ENCODE data around the gene LCT.
"Not testable (repeated sequence)": the region's sequence is repeated elsewhere in the genome, so short reads cannot be mapped to it uniquely, and the experiment has no call there.

The LCT gene
- 0 to 0.07 reads per million in 2 donors for total RNA-seq

DNA sequence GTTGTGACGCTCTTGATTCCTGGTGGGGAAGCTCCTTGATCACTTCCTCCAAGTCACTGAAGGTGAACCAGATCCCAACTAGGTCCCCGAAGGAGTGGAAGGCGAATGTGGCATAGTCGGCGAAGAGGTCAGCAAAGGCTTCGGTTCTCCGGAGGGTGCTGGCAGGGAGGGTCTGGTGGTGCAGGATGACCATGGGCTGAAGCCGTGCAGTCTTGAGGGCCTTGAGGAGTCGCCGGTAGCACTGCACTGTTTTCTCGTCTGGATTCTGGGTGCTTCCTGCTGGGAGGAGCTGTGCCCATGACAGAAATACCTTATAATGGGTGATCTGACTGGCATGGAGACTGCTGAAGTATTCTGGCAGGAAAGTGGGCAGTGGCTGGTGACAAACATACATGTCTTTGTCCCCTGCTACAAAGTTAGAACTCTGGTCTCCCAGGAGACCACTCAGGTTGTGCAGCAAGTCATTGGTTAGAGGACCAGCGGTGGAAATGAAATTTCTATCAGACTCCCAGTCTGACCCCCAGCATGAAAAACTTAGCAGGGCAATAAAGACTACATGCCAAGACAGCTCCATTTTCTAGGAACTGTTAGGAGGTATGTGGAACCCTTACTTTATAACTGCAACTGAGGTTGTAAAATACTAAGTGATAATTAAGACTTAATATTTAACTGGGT is at the start of gene LCT:
TSS of gene LCT (minus strand) at position 589 of the 675 bp plus-strand sequence. CDS start at position 574, 15 bp downstream.
- no peak for DNase-seq

DNA sequence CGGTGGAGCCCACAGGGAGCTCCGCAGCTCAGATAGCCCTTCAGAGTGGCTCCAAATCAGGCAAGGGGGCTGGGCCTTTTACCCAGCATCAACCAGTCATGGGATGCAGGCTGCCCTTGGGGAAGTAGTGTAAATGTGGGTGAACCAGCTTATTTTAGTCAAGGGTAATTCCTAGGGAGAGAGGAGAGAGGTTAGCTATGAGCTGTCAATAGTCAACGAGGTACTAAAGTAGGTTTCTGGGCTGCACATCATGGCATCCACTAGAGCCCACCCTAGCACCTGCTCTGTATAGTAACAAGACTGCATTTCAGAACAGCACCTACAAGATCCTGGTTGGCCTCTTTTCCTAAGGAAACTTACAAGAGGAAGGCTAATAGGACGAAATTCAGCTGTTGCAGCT is 48.7 kb upstream of the LCT start:
- DNase-seq: no peak

GRCh38 chr2:135882415-135882814 is 45.4 kb upstream of the LCT start:
- DNase-seq: no peak

- DNase-seq: not testable (repeated sequence)
Measured at GRCh38 chr2:135876770-135877169, 39.8 kb upstream of the LCT start.

GRCh38 chr2:135876066-135876711 is 39.2 kb upstream of the LCT start, which contains the start of gene MCM6:
Gene MCM6, minus strand, starts transcription at chr2:135876443. Its CDS starts 78 bp downstream, at chr2:135876365.
- DNase-seq: peak; percentile 91 to 100 (median 96)

GRCh38 chr2:135875491-135876065 is 38.6 kb upstream of the LCT start:
- peak; percentile 44 to 92 (median 71) for DNase-seq

DNA sequence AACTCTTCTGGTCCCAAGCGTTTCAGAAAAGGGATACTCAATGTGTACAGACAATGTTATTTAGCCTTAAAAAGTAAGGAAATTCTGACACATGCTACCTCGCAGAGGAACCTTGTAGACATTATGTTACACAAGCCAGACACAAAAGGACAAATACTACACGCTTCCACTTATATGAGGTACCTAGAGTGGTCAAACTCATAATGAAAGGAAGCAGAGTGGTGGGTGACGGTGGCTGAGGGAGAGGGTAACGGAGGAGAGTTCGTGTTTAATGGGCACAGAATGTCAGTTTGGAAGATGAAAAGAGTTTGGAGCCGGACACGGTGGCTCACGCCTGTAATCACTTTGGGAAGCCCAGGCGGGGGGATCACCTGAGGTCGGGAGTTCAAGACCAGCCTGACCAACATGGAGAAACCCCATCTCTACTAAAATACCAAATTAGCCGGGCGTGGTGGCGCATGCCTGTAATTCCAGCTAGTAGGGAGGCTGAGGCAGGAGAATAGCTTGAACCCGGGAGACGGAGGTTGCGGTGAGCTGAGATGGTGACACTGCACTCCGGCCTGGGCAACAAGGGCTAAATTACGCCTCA is 37.9 kb upstream of the LCT start:
- peak in 1 of 5 experiments; percentile 48 for DNase-seq

- peak in 1 of 5 experiments; percentile 68 for DNase-seq
Measured at GRCh38 chr2:135870571-135870970, 33.6 kb upstream of the LCT start.

DNA sequence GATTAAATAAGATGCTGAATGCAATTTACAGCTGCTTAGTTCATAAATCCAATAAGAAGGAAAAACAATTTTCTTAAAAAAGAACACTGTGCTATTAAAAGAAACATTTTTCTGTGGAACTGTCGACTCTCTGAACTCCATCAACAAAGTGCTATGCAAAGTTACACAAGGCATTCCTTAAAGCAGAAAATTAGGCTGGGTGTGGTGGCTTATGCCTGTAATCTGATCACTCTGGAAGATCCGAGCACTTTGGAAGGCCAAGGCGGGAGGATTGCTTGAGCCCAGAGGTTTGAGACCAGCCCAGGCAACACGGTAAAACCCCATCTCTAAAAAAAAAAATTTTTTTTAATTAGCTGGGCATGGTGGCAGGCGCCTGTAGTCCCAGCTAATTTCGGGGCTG is 26.2 kb upstream of the LCT start:
- DNase-seq: no peak

GRCh38 chr2:135862718-135863117 is 25.7 kb upstream of the LCT start:
- DNase-seq: no peak

DNA sequence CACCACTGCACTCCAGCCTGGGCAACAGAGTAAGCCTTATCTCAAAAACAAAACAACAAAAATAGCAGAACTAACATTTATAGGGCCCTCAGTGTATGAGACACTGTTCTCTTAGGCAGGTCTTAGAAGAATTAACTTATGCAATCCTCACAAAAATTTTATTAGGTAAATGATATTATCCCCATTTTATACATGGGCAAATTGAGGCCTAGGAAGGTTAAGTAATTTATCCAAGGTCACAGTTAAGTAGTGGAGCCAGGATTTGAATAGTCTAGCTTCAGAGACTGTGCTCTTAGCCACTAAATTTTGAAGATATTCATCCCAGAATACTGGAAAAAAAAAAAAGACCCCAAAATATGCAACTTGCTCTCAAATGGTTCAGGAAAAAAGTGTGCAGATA is 16.4 kb upstream of the LCT start:
- no peak for DNase-seq

GRCh38 chr2:135851858-135852257 is 14.9 kb upstream of the LCT start:
- no peak for DNase-seq

GRCh38 chr2:135850892-135851668 is 14.1 kb upstream of the LCT start:
- DNase-seq: no peak

GRCh38 chr2:135849087-135849486 is 12.1 kb upstream of the LCT start:
- DNase-seq: no peak

DNA sequence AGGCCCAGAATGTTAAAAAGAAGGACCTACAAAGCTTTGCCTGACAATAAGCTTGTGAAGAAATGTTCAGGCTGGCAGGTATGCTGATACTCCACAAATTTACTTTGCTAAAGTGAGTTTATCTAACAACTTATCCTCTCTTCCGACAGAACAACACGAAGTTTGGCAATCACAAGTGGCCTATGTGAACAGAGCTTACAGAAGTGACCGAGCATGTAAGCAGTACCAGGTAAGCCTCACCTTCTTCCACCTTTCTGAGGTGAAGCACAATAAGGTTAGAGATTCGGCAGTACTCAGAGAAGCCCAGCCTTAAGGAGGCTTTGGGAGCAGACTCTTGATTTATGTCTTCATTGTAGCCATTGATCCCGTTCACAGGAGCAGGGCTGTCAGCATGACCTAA is 9.0 kb upstream of the LCT start:
- no peak for DNase-seq

DNA sequence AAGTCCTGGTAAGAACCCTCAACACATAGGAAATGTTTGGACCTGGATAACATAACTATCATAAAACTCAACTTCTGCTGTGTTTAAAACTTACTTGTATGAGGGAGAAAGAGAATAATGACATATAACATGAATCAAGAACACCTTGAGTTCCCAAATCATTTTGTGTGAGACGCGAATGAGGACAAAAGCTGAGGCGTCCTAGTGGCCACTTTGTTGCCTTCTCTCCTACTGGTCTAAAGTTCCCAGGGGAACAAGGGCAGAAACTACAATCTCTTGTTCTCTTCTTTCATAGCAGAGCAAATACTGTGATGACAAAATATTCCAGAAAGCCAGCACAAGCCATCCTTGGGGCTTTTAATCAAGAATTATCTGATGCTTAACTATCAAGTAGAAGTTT is 8.3 kb upstream of the LCT start:
- DNase-seq: no peak

DNA sequence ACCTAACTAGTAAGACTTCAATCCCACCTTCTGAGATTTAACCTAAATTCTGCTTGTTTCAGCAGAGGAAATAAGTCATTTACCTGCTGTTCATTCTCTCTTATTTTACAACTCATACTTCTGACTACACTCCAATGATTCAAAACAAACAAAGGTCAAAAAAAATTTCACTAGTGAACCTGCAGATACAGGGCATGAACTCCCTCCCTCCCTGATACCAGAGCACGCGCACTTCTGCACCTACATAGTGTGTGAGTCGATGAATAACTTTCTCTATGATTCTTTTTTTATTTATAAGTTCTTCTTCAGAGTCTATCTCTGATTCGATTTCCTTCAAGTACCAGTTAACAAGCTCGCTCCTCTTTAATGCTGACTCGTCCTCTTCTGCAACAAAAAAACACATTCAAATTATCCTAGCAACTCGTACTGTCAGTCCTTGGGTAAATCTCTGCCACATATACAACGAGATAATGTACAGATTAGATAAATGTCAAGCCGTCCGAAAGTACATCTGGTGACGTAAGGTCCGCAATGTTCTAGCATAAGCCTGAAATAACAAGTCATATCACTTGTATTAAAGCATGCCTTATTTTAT is 7.4 kb upstream of the LCT start:
- no peak for DNase-seq

DNA sequence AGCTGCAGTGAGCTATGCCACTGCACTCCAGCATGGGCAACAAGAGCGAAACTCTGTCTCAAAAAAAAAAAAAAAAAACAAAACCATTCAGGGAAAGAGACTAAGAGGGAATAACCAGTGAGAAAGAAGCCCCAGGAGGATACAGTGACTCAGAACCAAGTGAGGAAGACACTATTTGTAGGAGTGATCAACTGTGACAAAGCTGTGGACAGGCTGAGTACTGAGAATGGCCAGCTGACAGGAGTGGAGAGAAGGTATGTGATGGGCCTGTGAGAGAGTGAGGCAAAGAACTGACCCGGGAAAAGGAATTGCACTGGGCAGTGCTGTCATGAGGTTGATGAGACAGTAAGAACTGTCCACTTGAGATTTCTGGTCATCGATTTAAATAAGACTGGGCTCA is 6.7 kb upstream of the LCT start:
- no peak for DNase-seq

DNA sequence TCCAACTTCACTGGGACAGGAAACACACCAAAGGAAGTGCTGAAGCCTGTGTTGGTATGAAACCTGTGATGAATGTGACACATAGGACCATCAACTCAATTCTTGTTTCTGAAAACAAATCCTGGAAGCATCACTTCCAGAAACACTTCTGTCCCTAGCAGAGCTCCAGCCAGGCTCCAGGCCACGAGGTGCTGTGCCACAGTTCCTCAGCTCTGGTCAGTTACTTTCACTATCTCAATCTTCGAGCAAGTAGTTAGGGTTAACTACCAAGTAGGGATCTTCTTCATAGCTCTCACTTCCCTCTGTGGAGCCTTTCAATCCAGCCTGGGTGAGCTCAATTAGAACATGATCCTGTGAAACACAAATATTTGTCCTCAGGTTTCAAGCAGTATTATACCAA is 3.6 kb upstream of the LCT start:
- no peak for DNase-seq

- DNase-seq: no peak
Measured at GRCh38 chr2:135839713-135840112, 2.7 kb upstream of the LCT start.

DNA sequence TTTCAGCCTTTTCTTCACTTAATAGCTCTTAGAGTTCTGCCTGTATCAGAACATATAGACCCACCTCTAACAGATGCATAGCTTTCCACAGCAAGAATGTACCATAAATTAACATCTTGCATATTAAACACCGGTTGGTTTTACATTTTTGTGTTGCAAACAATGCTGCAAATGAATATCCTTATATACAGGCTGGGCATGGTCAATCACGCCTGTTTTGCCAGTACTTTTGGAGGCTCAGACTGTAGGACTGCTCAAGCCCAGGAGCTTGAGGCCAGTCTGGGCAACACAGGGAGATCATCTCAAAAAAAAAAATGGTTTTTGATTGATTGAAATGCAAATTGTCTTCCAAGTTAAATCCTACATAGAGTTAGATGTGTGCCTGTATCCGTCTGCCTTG is 1.5 kb upstream of the LCT start:
- DNase-seq: no peak

DNA sequence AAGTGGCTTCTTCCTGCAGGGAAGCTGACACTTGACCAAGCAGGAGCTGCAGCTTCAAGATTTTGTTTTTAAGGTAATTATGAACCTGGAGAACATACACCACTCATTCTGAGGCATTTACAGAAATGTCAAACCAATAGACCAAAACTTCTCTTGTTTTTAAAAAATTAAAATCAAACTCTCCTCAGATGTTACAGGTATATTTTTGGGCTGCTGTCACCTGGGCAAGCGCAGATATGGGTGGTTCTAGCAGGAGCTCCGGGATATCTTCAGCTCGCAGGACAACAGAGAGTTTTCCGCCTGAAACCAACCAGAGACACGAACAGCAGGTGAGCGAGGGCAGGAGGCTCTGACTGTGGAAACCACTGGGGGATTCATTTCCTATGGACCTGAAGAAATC is 4.1 kb downstream of the LCT start:
- DNase-seq: no peak

Data from T-helper 2 cell (primary cell).